Keratinocyte (primary cell): ENCODE measurements around the gene P2RX3.

ENCODE experiments used
- CTCF ChIP-seq, 3 experiments: IDR thresholded peaks in 1 of 3; conservative IDR thresholded peaks in 1 of 3; optimal IDR thresholded peaks in 1 of 3; 2 replicates in 2 of 3; 3 replicates in 1 of 3; pipeline versions ENCODE3 to v1.5.1; 2011; ENCODE audit warnings: low read length in 3 of 3, mild to moderate bottlenecking in 3 of 3, moderate library complexity in 2 of 3, control low read depth in 1 of 3, inconsistent platforms in 1 of 3; ENCODE audit not compliant: insufficient read depth in 2 of 3; ENCODE audit errors: extremely low read depth in 1 of 3
- EZH2 ChIP-seq: IDR thresholded peaks from one replicate; pipeline ENCODE4 v1.6.1; 2012; ENCODE audit warnings: inconsistent platforms, mild to moderate bottlenecking, low read length, moderate library complexity

GRCh38 chr11:57358543-57358961 lies 20.4 kb downstream of the P2RX3 start:
- TF ChIP-seq CTCF (optimal IDR thresholded peaks at IDR 0.05 in 1 of 3, IDR thresholded peaks at IDR 0.05 in 1 of 3, conservative IDR thresholded peaks at IDR 0.05 in 1 of 3; ENCODE audit: extremely low read depth in 1 of 3, insufficient read depth in 2 of 3, low read length in 3 of 3) (peak in 1 of 3 experiments; percentile 68), EZH2 (no peak)
